H1 (cell line): ENCODE results near the gene RIN2.
A peak's percentile ranks its signal among the peaks of the same experiment; 100 is the strongest.

ENCODE experiments used
- ATF3 ChIP-seq: IDR thresholded peaks from 2 replicates; pipeline ENCODE4 v1.6.1; 2011; ENCODE audit warnings: low read depth, mild to moderate bottlenecking, low read length; ENCODE audit not compliant: insufficient read depth
- EGR1 ChIP-seq: IDR thresholded peaks from 2 replicates; pipeline ENCODE4 v1.6.1; 2011; ENCODE audit warnings: low read depth, low read length, borderline replicate concordance
- JUN ChIP-seq: IDR thresholded peaks from 2 replicates; pipeline ENCODE4 v1.6.1; 2011; ENCODE audit warnings: low read depth, mild to moderate bottlenecking, improper control_type of control experiment, low read length
- TAF1 ChIP-seq: IDR thresholded peaks from 2 replicates; pipeline ENCODE4 v1.6.1; 2011; ENCODE audit warnings: mild to moderate bottlenecking, low read depth, low read length
- TF ChIP-seq, protein P1 (sequence below), 3 experiments: IDR thresholded peaks; 1 replicate in 2 of 3; 2 replicates in 1 of 3; pipeline versions ENCODE4 v1.5.1 to v1.6.1; 2011; ENCODE audit warnings: low read length in 3 of 3, mild to moderate bottlenecking in 3 of 3, inconsistent platforms in 2 of 3, low read depth in 1 of 3, moderate library complexity in 1 of 3; ENCODE audit not compliant: insufficient read depth in 1 of 3; ENCODE audit errors: control extremely low read depth in 1 of 3

GRCh38 chr20:19758133-19758500 is at the start of gene RIN2:
- no peak for TF ChIP-seq ATF3
- 0 out of 2 replicates have a peak, but pooled peaks have one; percentile 2 for TF ChIP-seq EGR1
- no peak for TF ChIP-seq TAF1
- no peak for TF ChIP-seq JUN
- TF ChIP-seq, protein P1, sequence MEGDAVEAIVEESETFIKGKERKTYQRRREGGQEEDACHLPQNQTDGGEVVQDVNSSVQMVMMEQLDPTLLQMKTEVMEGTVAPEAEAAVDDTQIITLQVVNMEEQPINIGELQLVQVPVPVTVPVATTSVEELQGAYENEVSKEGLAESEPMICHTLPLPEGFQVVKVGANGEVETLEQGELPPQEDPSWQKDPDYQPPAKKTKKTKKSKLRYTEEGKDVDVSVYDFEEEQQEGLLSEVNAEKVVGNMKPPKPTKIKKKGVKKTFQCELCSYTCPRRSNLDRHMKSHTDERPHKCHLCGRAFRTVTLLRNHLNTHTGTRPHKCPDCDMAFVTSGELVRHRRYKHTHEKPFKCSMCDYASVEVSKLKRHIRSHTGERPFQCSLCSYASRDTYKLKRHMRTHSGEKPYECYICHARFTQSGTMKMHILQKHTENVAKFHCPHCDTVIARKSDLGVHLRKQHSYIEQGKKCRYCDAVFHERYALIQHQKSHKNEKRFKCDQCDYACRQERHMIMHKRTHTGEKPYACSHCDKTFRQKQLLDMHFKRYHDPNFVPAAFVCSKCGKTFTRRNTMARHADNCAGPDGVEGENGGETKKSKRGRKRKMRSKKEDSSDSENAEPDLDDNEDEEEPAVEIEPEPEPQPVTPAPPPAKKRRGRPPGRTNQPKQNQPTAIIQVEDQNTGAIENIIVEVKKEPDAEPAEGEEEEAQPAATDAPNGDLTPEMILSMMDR (IDR thresholded peaks at IDR 0.05; ENCODE audit: control extremely low read depth in 1 of 3, insufficient read depth in 1 of 3, low read depth in 1 of 3, low read length in 3 of 3) = no peak
